A549 treated with Hydrocortisone at 1 μM for 4 hours (cell line): ENCODE data around the gene RGS12. TPM values are rescaled to one million over a fixed set of nuclear protein-coding genes. Genes with fewer than 3 reads are reported as not detected.

Experiments used
- total RNA-seq: library from RNA; stranded (reverse); fragments of 200-300 nt; extraction: Qiagen RNA extraction; gene quantifications from 5 replicates; pipeline ENCODE4 v1.2.3, GENCODE V29; 2022

Gene RGS12, protein sequence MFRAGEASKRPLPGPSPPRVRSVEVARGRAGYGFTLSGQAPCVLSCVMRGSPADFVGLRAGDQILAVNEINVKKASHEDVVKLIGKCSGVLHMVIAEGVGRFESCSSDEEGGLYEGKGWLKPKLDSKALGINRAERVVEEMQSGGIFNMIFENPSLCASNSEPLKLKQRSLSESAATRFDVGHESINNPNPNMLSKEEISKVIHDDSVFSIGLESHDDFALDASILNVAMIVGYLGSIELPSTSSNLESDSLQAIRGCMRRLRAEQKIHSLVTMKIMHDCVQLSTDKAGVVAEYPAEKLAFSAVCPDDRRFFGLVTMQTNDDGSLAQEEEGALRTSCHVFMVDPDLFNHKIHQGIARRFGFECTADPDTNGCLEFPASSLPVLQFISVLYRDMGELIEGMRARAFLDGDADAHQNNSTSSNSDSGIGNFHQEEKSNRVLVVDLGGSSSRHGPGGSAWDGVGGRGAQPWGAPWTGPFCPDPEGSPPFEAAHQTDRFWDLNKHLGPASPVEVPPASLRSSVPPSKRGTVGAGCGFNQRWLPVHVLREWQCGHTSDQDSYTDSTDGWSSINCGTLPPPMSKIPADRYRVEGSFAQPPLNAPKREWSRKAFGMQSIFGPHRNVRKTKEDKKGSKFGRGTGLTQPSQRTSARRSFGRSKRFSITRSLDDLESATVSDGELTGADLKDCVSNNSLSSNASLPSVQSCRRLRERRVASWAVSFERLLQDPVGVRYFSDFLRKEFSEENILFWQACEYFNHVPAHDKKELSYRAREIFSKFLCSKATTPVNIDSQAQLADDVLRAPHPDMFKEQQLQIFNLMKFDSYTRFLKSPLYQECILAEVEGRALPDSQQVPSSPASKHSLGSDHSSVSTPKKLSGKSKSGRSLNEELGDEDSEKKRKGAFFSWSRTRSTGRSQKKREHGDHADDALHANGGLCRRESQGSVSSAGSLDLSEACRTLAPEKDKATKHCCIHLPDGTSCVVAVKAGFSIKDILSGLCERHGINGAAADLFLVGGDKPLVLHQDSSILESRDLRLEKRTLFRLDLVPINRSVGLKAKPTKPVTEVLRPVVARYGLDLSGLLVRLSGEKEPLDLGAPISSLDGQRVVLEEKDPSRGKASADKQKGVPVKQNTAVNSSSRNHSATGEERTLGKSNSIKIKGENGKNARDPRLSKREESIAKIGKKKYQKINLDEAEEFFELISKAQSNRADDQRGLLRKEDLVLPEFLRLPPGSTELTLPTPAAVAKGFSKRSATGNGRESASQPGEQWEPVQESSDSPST (N-terminal part only)
- 8.4 to 12.3 TPM (median 10.1 TPM) in 5 replicates for total RNA-seq

DNA sequence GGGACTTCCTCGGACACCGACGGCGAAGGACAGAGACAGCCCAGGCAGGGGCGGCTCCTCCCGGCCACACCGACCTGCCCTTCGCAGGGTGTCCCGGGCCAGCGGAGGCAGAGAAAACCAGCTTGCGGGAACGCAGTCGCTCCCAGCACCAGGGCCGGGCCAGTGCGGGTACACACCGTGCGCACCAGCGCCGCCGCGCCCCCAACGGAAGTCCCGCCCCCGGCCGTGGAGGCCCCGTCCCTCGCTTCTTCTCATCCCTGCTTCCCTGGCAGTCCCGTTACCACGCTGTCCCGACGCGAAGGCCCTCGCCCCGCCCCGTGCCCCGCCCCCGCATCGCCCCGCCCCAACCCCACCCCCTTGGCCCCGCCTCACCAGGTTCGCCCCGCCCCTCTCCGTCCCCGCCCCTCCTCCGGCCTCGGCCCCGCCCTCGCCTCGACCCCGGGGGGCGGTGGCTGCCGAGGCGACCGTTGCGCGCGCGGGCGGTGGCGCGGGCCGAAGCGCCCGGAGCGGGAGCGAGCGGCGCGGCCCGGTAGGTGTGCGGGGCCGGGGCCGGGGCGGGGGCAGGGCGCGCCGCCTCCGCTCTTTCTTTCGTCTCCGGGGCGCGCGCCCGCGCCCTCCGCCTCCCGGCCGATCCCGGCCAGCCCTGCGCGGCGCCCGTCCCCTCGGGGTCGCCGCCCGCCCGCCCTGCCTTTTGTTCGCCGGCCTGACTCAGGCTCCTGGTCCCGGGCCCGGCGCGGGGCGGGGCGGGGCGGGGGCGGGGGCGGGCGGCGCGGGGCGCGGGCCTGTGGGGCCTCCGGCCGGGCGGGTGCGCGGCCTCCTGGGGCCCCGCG lies at the start of gene RGS12:
Gene RGS12, plus strand, starts transcription at position 451 of the 830 bp plus-strand sequence. CDS start 23,150 bp downstream, outside the sequence.

GRCh38 chr4:3248811-3249661 lies 43.8 kb upstream of the RGS12 start, which contains the start of gene MSANTD1:
TSS of gene MSANTD1 (plus strand) at chr4:3249159. CDS start at chr4:3249223, 64 bp downstream.

Other genes with a start within 250 kb of the RGS12 start
- gene HTT-AS, start 218.5 kb upstream of the RGS12 start, total RNA-seq: not detected in 5 replicates
- gene HTT, start 218.3 kb upstream of the RGS12 start, total RNA-seq: 9.9 to 14.3 TPM (median 13.2 TPM) in 5 replicates
- gene MSANTD1, start 43.9 kb upstream of the RGS12 start, total RNA-seq: 0.09 to 0.21 TPM (median 0.15 TPM) in 5 replicates
- gene HGFAC, start 148.9 kb downstream of the RGS12 start, total RNA-seq: 0.08 to 0.35 TPM (median 0.20 TPM) in 5 replicates
- gene DOK7, start 170.3 kb downstream of the RGS12 start, total RNA-seq: 0.23 to 0.66 TPM (median 0.30 TPM) in 5 replicates
- 109 to 135 TPM (median 125 TPM) in 5 replicates for gene LRPAP1, start 239.4 kb downstream of the RGS12 start, total RNA-seq